HUES64 (cell line): ENCODE data around the gene M6PR.
"Not testable (repeated sequence)": the region's sequence is repeated elsewhere in the genome, so short reads cannot be mapped to it uniquely, and the experiment has no call there.

ENCODE experiments used
- H3K27ac ChIP-seq: 2 replicates; pipeline ENCODE4 v1.7.0; 2013; ENCODE audit warnings: low read depth, low read length, inconsistent platforms
- H3K27me3 ChIP-seq: 2 replicates; pipeline ENCODE4 v1.6.1; 2013; ENCODE audit warnings: mild to moderate bottlenecking, low read length; ENCODE audit not compliant: insufficient read depth
- H3K36me3 ChIP-seq: 2 replicates; pipeline ENCODE4 v1.6.1; 2013; ENCODE audit warnings: mild to moderate bottlenecking, low read length; ENCODE audit not compliant: insufficient read depth
- H3K4me1 ChIP-seq: 2 replicates; pipeline ENCODE4 v1.6.1; 2013; ENCODE audit warnings: mild to moderate bottlenecking, low read length, moderate library complexity; ENCODE audit not compliant: insufficient read depth
- H3K4me3 ChIP-seq: 2 replicates; pipeline ENCODE4 v1.5.1; 2013; ENCODE audit warnings: mild to moderate bottlenecking, low read length, moderate library complexity
- H3K9ac ChIP-seq: 2 replicates; pipeline ENCODE4 v1.6.1; 2013; ENCODE audit warnings: mild to moderate bottlenecking, low read depth, low read length
- H3K9me3 ChIP-seq: 2 replicates; pipeline ENCODE4 v1.6.1; 2013; ENCODE audit warnings: low read depth, low read length; ENCODE audit not compliant: insufficient read depth
- WGBS: fragments of 150-250, 120-280 bp; methylation state at CpG from one replicate; pipeline ENCODE4 v1.1.7; 2013; ENCODE audit warnings: missing lambda C conversion rate; 5-methylcytosine and 5-hydroxymethylcytosine counted together

Gene M6PR

DNA sequence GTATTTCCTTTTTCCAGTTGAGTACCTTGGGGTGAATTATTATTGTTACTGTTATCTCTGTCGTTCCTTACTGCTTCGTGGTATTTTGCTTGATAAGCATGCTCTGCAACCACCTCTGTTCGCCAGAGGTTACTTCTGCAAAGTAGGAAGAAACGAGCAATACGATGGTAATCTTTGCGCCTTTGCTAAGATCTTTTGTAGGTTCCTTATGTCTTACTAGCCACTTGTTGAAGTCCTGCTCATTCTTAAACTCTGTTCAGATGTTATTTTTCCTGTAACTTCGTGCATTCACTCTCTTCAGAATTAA lies 729 bp upstream of the M6PR start:
- H3K4me3 ChIP-seq = peak overlapping the region; percentile 85
- H3K9me3 ChIP-seq = peaks cover 26% of the 10 kb centered on the region
- peak overlapping the region; percentile 93 for H3K9ac ChIP-seq
- WGBS = 4% methylated on average over 7 of the region's 7 CpGs
- peaks cover 13% of the 10 kb centered on the region for H3K4me1 ChIP-seq
- no peaks in the 10 kb centered on the region for H3K27me3 ChIP-seq
- peaks cover 28% of the 10 kb centered on the region for H3K36me3 ChIP-seq
- peak overlapping the region; percentile 98; the same call in 1 of the 2 replicates for H3K27ac ChIP-seq

DNA sequence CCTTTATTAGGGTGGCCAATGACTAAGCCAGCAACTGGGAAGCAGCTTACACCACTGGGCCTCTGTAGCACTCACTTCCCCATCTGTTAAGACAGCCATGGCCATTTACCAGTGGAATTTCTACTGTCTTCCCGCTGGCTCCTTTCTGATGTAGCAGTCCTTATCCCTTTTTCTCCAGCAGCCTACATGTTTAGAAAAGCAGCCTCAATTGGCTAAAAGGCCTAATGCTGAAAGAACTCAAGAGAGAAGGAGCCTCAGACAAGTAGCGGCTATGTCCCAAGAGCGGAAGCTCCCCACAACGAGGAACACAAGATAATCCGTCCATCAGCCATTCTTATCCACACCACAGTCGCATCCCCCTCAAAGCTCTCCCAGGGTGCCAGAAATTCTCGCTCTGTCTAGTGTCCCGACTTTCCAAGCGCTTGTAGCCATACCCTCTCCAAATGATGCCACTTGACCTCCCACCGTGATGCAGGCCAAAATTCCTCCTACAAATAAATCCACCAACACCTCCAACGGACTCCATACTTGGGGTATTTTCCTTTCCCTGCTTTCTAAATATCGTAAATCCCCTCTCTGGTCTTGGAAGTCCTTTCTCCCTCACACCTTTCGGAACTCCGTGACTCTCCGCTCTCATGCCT lies 624 bp downstream of the M6PR start:
- peaks cover 15% of the 10 kb centered on the region for H3K9me3 ChIP-seq
- WGBS = under 1% methylated on average over 15 of the region's 15 CpGs

DNA sequence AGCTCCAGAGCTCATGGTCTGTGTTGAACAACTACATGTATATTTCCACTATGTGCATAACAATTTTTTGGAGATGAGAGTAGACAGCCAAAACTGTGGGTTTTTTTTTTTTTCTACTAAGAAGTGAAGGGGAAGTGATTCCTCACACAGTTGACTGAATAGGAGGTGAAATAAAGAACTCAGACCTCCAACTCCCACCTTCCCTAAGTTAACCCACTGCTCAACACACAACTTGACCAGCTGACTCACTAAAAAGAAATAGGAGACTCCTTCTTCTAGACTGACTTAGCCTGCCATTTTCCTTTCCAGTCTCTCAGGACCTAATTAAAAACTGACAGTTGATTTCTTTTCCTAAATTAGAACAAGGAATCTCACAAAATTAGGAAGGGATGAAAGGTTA lies 1.7 kb downstream of the M6PR start:
- Histone ChIP-seq H3K4me3 (peak overlapping the region; percentile 85), H3K9ac (no peak overlapping the region), H3K27me3 (no peaks in the 10 kb centered on the region), H3K27ac (no peak overlapping the region), H3K4me1 (peaks cover 13% of the 10 kb centered on the region), H3K36me3 (peaks cover 38% of the 10 kb centered on the region), H3K9me3 (peaks cover 4% of the 10 kb centered on the region)

More for the DNA sequence above, 624 bp downstream of the M6PR start:
- peak overlapping the region; percentile 93 for H3K9ac ChIP-seq
- H3K4me3 ChIP-seq = peak overlapping the region; percentile 85
- peaks cover 13% of the 10 kb centered on the region for H3K4me1 ChIP-seq
- H3K27me3 ChIP-seq = no peaks in the 10 kb centered on the region
- peak overlapping the region; percentile 98; the same call in 1 of the 2 replicates for H3K27ac ChIP-seq
- H3K36me3 ChIP-seq = peaks cover 36% of the 10 kb centered on the region

DNA sequence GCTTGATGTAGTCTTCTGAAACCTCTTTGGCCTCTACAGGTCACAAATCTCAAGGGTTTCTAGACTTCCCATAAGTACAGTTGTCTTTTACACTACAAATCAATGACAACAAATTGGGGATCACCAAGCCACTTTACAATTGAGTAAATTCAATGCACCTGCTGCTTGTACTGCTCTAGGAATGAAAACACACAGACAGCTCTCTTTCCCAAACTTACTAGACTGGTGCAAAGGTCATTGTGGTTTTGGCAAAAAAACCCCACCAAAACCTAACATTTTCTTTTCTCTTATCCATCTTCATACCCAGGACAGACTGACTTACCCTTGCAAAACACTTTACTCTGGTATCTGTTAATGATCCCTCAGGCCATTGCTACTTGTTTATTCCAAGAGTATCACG lies 2.7 kb downstream of the M6PR start:
- no peak overlapping the region for H3K27ac ChIP-seq
- H3K4me3 ChIP-seq = no peak overlapping the region

DNA sequence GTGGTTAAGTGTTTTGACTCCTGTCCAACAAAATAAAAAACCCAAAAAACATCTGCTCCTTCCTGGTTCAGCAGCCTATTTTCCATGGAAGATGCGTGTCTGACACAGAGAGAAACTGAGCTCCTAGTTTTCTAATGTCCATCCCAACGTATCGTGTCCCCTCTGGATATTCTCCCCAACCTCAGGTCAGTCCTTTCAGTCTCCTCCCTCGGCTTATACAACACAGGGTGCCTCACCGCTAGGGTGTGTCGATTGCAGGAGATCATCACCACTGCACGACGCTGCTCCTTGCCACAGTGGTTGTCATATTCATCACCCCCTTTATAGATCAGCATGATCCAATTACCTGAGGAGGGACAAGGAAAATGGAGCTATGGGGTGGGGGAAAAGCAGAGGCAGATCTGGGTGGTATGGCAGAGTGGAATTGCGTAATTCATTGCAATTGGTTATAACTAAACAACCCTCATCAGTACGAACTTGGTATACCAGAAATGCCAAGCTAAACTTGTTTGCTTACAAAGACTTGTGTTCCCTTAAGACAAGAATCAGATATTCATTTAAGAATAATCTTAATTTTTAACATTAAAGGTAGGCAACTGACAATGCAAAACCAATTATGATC lies 5.8 kb downstream of the M6PR start:
- 96% methylated on average over 10 of the region's 10 CpGs for WGBS
- no peak overlapping the region for H3K27ac ChIP-seq
- peaks cover 63% of the 10 kb centered on the region for H3K36me3 ChIP-seq
- no peaks in the 10 kb centered on the region for H3K9me3 ChIP-seq
- H3K4me3 ChIP-seq = no peak overlapping the region
- H3K9ac ChIP-seq = no peak overlapping the region
- no peaks in the 10 kb centered on the region for H3K27me3 ChIP-seq
- H3K4me1 ChIP-seq = peaks cover 11% of the 10 kb centered on the region

More for the DNA sequence above, 2.7 kb downstream of the M6PR start:
- H3K9me3 ChIP-seq = no peaks in the 10 kb centered on the region; the same call in 1 of the 2 replicates
- H3K36me3 ChIP-seq = peaks cover 48% of the 10 kb centered on the region
- no peak overlapping the region for H3K9ac ChIP-seq
- no peaks in the 10 kb centered on the region for H3K27me3 ChIP-seq
- peaks cover 13% of the 10 kb centered on the region for H3K4me1 ChIP-seq
- WGBS = 90% methylated on average over 1 of the region's 1 CpG

DNA sequence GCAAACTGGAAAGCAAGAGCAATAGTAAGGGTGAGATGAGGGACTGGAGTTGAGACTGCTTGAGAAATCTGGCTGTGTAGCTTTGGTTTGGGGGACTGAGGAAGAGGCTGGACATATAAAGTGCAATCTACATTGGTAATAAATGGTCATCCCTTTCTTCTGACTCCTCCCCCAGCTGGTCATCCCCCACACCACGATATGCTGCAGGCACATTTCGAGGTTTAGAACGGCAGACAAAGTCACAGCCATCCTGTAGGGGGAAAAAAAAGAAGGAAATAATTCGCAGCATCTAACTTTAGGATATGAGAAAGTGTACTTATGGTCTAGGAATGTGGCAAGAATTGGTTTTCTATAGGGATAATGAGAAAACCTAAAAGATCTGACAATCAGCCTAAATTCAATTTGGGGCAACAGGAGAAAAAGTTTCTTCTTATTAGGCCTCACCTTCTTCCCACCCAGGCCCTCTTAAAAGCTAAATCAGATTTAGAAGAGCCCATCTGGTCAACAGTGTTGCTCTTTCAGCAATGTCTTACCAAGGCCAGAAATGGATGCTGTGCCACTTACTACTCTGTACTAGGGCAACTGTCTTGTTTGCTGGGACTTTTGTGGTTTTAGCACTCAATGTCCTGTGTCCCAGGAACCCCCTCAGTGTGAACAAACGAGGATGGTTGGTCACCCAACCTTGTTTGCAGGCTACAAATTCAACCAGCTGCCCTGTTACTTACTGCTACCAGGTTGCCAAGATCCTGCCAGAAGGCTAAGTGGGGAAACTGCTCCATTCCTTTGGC lies 7.6 kb downstream of the M6PR start:
- peaks cover 81% of the 10 kb centered on the region for H3K36me3 ChIP-seq
- 94% methylated on average over 5 of the region's 5 CpGs for WGBS
- H3K4me3 ChIP-seq = no peak overlapping the region
- H3K4me1 ChIP-seq = no peaks in the 10 kb centered on the region
- no peaks in the 10 kb centered on the region for H3K9me3 ChIP-seq
- H3K9ac ChIP-seq = no peak overlapping the region
- H3K27ac ChIP-seq = no peak overlapping the region; the same call in 1 of the 2 replicates
- H3K27me3 ChIP-seq = no peaks in the 10 kb centered on the region

DNA sequence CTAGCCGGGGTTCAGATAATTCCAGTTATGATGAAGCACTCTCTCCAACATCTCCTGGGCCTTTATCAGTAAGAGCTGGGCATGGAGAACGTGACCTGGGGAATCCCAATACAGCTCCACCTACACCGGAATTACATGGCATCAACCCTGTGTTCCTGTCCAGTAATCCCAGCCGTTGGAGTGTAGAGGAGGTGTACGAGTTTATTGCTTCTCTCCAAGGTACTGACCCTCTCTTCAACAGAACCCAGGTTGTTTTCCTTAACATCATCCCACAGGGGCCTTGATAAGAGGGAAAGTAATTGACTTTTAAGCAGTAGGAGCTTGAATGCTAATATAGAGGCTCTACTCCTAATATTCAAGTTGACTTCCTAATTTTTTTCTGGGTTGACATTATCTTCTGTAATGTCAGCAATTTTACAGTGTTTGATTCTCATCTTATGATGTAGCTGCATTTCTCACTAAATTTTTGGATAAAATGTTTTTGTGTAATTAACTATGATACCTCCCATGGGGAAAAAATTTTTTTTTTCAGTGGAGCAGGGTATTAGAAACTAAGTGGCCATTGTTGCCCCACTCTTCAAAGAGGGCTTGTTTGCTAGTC lies 11.5 kb downstream of the M6PR start:
- not testable (repeated sequence) for H3K9me3 ChIP-seq, H3K27me3 ChIP-seq, H3K9ac ChIP-seq, H3K4me1 ChIP-seq, H3K27ac ChIP-seq, H3K4me3 ChIP-seq
- H3K36me3 ChIP-seq = peaks cover 84% of the 10 kb centered on the region
- no CpG with 5 or more reads among the region's 5 CpGs for WGBS

DNA sequence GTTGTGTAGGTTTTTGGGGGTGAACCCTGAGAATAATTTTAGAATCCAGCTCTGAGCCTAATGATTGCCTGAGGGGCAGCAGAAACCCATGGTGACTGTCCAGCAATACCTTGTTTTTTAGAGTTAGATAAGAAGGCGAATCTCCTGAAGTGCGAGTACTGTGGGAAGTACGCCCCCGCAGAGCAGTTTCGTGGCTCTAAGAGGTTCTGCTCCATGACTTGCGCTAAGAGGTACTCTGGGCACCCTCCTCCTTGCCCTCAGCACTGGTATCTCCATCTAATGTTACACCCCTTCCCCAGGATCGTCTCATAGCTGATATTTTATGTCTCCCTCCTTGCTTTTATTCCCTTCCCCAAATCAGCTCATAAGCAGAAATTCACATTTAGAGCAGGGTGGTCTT lies 12.7 kb downstream of the M6PR start:
- H3K27me3 ChIP-seq = no peaks in the 10 kb centered on the region
- WGBS = 96% methylated on average over 7 of the region's 7 CpGs
- H3K9me3 ChIP-seq = no peaks in the 10 kb centered on the region
- no peak overlapping the region for H3K9ac ChIP-seq
- H3K4me3 ChIP-seq = no peak overlapping the region
- peaks cover 79% of the 10 kb centered on the region for H3K36me3 ChIP-seq
- no peak overlapping the region for H3K27ac ChIP-seq
- no peaks in the 10 kb centered on the region for H3K4me1 ChIP-seq

DNA sequence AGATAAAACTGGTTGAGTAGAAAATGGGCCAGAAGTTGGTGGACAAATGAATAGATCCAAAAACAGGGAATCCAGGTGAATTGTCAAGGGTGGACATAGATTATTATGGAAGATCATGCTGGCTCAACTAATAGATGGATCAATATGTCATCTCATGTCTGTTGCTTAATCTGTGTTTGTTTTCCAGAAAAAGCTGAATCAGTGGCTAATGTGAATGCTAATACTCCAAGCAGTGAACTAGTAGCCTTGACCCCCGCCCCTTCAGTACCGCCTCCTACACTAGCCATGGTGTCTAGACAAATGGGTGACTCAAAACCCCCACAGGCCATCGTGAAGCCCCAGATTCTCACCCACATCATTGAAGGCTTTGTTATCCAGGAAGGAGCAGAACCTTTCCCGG lies 15.4 kb downstream of the M6PR start:
- H3K36me3 ChIP-seq = peaks cover 92% of the 10 kb centered on the region
- H3K9ac ChIP-seq = not testable (repeated sequence)
- 100% methylated on average over 1 of the region's 4 CpGs for WGBS

DNA sequence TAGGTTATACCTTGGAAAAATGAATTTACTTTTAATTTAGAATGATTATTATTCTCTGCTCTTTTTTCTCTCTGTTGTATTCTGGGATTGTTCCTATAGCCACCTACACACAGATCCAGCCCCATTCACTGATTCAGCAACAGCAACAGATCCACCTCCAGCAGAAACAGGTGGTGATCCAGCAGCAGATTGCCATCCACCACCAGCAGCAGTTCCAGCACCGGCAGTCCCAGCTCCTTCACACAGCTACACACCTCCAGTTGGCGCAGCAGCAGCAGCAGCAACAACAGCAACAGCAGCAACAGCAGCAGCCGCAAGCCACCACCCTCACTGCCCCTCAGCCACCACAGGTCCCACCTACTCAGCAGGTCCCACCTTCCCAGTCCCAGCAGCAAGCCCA lies 17.0 kb downstream of the M6PR start:
- peaks cover 92% of the 10 kb centered on the region for H3K36me3 ChIP-seq
- not testable (repeated sequence) for H3K9me3 ChIP-seq, H3K4me1 ChIP-seq, H3K9ac ChIP-seq, H3K27me3 ChIP-seq, H3K4me3 ChIP-seq, H3K27ac ChIP-seq
- 100% methylated on average over 1 of the region's 3 CpGs for WGBS

More for the DNA sequence above, 15.4 kb downstream of the M6PR start:
- not testable (repeated sequence) for H3K27me3 ChIP-seq, H3K4me1 ChIP-seq, H3K27ac ChIP-seq, H3K4me3 ChIP-seq, H3K9me3 ChIP-seq

DNA sequence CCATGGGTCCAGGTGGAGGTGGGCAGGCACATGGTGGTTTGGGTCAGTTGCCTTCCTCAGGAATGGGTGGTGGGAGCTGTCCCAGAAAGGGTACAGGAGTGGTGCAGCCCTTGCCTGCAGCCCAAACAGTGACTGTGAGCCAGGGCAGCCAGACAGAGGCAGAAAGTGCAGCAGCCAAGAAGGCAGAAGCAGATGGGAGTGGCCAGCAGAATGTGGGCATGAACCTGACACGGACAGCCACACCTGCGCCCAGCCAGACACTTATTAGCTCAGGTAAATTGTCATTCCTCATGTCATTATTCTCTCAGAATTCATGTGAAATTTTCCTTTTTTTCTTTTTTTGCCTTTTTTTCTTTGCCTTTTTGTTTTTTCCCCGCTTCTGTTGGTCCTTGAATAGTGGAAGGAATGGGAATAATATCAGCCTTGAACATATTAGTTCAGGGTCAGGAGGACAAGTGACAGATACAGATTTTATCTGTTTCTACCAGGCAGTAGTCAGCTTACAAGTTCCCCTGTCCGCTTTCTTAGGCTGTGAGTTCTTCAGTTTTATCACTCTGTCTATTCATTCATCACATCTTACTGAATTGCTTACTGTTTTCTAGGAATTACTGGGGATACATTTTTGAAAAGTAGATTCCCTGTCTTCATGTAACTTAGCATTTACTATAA lies 18.7 kb downstream of the M6PR start:
- not testable (repeated sequence) for H3K9me3 ChIP-seq, H3K27me3 ChIP-seq, H3K9ac ChIP-seq, H3K27ac ChIP-seq, H3K4me1 ChIP-seq, H3K4me3 ChIP-seq
- peaks cover 91% of the 10 kb centered on the region for H3K36me3 ChIP-seq
- 92% methylated on average over 4 of the region's 4 CpGs for whole genome bisulfite sequencing
